Skin epidermis (tissue), 12 donors: ENCODE data around the gene KIFAP3.
A peak's percentile ranks its signal among the peaks of the same experiment; 100 is the strongest.
"Not testable (repeated sequence)": the region's sequence is repeated elsewhere in the genome, so short reads cannot be mapped to it uniquely, and the experiment has no call there.

Experiments
- H3K27ac ChIP-seq, 21 experiments: fragments of 200-600 bp; sonication (generic) in 11 of 21; one replicate each; pipeline ENCODE4 v1.5.0; 2020; ENCODE audit warnings: mild to moderate bottlenecking in 3 of 21, inconsistent platforms in 2 of 21, moderate library complexity in 2 of 21
- H3K4me3 ChIP-seq, 7 experiments: fragments of 200-600 bp; sonication (generic) in 2 of 7; one replicate each; pipeline ENCODE4 v1.5.0; 2020; ENCODE audit warnings: inconsistent platforms in 2 of 7, mild to moderate bottlenecking in 2 of 7, moderate library complexity in 1 of 7

KIFAP3 gene

GRCh38 chr1:170074250-170075157 is at the start of gene KIFAP3:
TSS of gene KIFAP3 (minus strand) at chr1:170074695. CDS start at chr1:170074467, 228 bp downstream.
- Histone ChIP-seq H3K4me3 (peak within 1 kb of the TSS; percentile 43 to 78 (median 69)), H3K27ac (peak within 1 kb of the TSS in 20 of 21 experiments; percentile 32 to 92 (median 83))

GRCh38 chr1:170122366-170122765 is 47.9 kb upstream of the KIFAP3 start:
- Histone ChIP-seq H3K27ac (no peak overlapping the region), H3K4me3 (no peak overlapping the region)

DNA sequence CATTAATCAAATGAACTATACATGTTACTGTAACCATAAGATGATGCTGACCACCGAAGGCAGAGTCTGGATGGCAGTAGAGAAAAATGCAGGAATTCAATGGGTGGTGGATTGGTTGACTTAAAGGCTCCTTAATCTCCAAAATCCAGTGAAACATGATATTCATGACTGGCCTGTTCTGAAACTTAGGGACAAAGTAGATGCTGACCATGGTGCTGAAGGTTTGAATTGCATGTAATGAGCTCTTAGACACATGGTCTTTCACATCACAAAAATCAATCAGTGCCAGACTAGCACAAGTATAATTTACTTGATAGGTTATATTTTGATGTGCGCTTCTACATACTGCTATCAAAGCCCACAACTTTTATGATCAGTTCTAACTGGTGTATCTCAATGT is 40.4 kb upstream of the KIFAP3 start:
- H3K27ac ChIP-seq: no peak overlapping the region
- no peak overlapping the region for H3K4me3 ChIP-seq

- not testable (repeated sequence) for H3K4me3 ChIP-seq
Measured at GRCh38 chr1:170113140-170113539, 38.6 kb upstream of the KIFAP3 start.

GRCh38 chr1:170097449-170097948 is 23.0 kb upstream of the KIFAP3 start:
- peak overlapping the region in 2 of 21 experiments; percentile 44 to 47 for H3K27ac ChIP-seq
- no peak overlapping the region for H3K4me3 ChIP-seq

More at GRCh38 chr1:170113140-170113539, 38.6 kb upstream of the KIFAP3 start:
- not testable (repeated sequence) for H3K27ac ChIP-seq

DNA sequence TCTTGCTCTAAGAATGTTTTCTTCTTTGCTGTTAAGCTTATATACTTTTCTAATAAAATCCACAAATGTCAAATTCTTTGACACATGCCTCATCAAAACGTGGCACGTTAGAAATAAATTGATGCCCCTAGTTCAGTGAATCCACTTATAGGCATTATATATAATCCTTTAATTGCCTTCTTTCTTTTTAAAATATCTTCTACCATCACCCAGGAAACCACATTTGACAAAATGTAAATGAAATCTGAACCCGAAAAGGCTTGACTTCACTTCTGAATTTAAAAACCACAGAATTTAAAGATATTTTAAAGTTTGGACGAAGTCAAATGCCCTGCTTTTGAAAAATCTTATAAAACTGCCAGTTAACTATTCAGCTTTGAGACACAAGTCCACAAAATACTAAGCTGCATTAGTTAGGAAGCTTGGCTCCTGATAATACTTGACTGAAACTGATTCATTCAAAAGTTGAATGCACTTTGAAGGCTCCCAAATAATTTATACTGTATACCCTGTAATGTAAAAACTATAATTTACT is 22.4 kb upstream of the KIFAP3 start:
- Histone ChIP-seq H3K4me3 (no peak overlapping the region), H3K27ac (peak overlapping the region in 1 of 21 experiments; percentile 44)

- no peak overlapping the region for H3K4me3 ChIP-seq
- H3K27ac ChIP-seq: peak overlapping the region in 1 of 21 experiments; percentile 44
Measured at GRCh38 chr1:170095976-170096748, 21.7 kb upstream of the KIFAP3 start.

- H3K4me3 ChIP-seq, H3K27ac ChIP-seq: not testable (repeated sequence)
Measured at GRCh38 chr1:170094697-170095616, 20.5 kb upstream of the KIFAP3 start.

- Histone ChIP-seq H3K27ac (no peak overlapping the region), H3K4me3 (no peak overlapping the region)
Measured at GRCh38 chr1:170086399-170087032, 12.0 kb upstream of the KIFAP3 start.

GRCh38 chr1:170085091-170085490 is 10.6 kb upstream of the KIFAP3 start:
- H3K27ac ChIP-seq: no peak overlapping the region

DNA sequence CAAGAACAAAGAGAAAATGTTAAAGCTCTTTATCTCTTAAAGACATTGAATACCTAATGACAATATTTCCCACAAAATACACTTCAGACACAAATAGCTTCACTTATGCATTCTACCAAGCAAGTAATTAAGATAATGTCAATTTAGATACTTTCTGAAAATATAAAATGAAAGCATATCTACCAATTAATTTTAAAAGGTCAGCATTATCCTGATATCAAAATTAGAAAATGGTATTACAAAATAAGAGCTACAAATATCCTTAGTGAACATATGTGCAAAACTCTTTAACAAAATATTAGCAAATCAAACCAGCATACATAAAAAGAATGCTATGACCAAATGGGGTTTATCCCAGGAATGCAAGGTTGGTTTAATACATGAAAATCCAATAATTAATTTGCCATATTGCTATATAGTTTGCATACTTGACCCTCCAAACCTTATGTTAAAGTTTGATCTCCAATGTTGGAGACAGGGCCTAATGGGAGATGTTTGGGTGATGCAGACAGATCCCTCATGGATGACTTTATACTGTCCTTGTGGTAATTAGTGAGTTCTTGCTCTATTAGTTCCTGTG is 4.2 kb upstream of the KIFAP3 start:
- H3K4me3 ChIP-seq: no peak overlapping the region
- no peak overlapping the region for H3K27ac ChIP-seq

More at GRCh38 chr1:170085091-170085490, 10.6 kb upstream of the KIFAP3 start:
- no peak overlapping the region for H3K4me3 ChIP-seq

DNA sequence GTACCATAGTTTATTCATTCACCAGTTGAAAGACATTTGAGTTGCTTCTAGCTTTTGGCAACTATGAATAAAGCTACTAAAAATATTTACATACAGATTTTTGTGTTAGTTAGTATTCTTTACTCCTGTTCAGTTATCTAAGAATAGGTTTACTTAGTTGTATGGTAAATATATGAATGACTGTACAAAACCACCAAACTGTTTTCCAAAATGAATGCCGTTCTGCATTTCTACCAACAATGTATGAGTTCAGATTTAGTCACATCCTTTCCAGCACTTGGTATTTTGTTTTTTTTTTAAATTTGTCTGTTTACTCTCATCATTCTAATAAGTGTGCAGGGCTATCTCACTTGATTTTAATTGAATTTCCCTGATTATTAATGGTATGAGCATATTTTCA is 3.4 kb upstream of the KIFAP3 start:
- Histone ChIP-seq H3K27ac (no peak overlapping the region), H3K4me3 (no peak overlapping the region)

- H3K4me3 ChIP-seq, H3K27ac ChIP-seq: not testable (repeated sequence)
Measured at GRCh38 chr1:170076952-170077351, 2.5 kb upstream of the KIFAP3 start.

DNA sequence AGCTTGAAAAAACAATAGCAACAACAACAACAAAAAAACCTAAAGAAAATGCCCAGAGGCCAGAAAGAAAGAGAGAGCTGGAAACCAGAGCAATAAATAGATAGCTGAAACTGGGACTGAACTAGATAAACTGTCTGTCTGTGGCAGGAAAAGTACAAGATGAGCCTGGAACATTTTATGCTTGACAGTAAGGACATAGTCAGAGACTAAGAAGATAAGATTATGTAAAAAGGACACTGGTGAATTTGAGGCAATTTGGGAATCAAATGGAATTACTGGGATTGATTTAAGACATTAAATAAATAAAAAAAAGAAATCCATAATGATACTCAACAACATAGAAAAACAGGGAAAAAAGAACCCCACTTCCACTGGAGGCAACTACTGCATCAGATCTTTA is 1.7 kb upstream of the KIFAP3 start:
- Histone ChIP-seq H3K4me3 (no peak overlapping the region), H3K27ac (no peak overlapping the region)

DNA sequence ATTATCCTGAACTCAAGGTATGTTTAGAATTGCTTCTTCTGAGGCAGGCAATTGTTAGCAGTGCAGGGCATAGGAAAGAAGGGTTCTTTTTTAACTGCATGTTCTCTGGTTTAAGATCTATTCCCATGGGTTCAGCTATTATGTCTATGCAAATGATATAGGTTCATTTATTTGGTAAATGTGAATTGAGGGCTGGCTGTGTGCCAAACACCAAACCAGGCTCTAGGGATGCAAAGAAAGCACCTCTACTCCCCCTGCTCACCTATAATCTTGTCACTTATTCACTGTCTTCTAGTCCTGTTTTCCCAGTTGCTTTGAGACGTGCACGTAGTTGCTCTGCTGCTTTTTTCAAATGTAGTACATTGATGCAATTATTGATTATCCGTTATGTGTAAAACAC is 691 bp upstream of the KIFAP3 start:
- Histone ChIP-seq H3K4me3 (peak overlapping the region; percentile 43 to 78 (median 69)), H3K27ac (peak overlapping the region in 18 of 21 experiments; percentile 10 to 92 (median 79))

- Histone ChIP-seq H3K4me3 (peak overlapping the region; percentile 43 to 78 (median 69)), H3K27ac (peak overlapping the region in 20 of 21 experiments; percentile 32 to 92 (median 83))
Measured at GRCh38 chr1:170073893-170074249, 624 bp downstream of the KIFAP3 start.

GRCh38 chr1:170071378-170071777 is 3.1 kb downstream of the KIFAP3 start:
- no peak overlapping the region for H3K27ac ChIP-seq
- H3K4me3 ChIP-seq: no peak overlapping the region

DNA sequence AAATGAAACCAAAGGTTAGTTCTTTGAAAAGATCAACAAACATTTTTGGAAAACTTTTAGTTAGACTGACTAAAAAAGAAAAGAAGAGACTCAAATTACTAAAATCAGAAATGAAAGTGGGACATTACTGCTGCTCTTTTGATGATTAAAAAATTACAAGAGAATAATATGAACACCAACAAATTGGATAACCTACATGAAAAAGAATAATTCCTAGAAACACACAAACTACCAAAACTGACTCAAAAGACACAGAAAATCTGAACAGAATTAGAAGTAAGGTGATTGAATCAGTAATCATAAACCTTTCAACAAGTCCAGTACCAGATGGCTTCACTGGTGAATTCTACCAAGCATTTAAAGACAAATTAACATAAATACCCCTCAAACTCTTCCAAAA is 5.6 kb downstream of the KIFAP3 start:
- Histone ChIP-seq H3K4me3 (no peak overlapping the region), H3K27ac (peak overlapping the region in 11 of 21 experiments; percentile 3 to 73 (median 34))
